HEK293 (cell line): Measurements from ENCODE around the gene CCDC146.

ENCODE experiments used
- CTCF ChIA-PET: fragments of 350-600 bp; formaldehyde crosslinking; extraction: SDS; loops from one replicate; lab custom pipeline; 2021; ENCODE audit warnings: antibody characterized with exemption; lab: Yijun Ruan, JAX
- POLR2A ChIA-PET: fragments of 300-600 bp; formaldehyde crosslinking; extraction: SDS; loops from one replicate; lab custom pipeline; 2020; ENCODE audit warnings: antibody characterized with exemption, inconsistent platforms; lab: Yijun Ruan, JAX
- H3K27ac ChIP-seq: fragments of 200-500 bp; sonication (Bioruptor generic); 2 replicates; pipeline ENCODE4 v1.5.1; 2014; ENCODE audit warnings: low read depth, low read length, control low read depth, inconsistent platforms; ENCODE audit errors: extremely low read depth
- H3K36me3 ChIP-seq, 2 experiments: fragments of 200-500 bp in 1 of 2; sonication (Bioruptor generic) in 1 of 2; 1 replicate in 1 of 2; 2 replicates in 1 of 2; pipeline ENCODE4 v1.5.1; 2014 to 2017; ENCODE audit warnings: inconsistent platforms in 2 of 2, low read length in 2 of 2; ENCODE audit not compliant: control insufficient read depth in 2 of 2, insufficient read depth in 1 of 2
- H3K4me1 ChIP-seq: fragments of 200-500 bp; sonication (Bioruptor generic); 2 replicates; pipeline ENCODE4 v1.5.1; 2014; ENCODE audit warnings: mild to moderate bottlenecking, low read length, inconsistent platforms; ENCODE audit not compliant: control insufficient read depth, insufficient read depth
- H3K4me3 ChIP-seq: 2 replicates; pipeline ENCODE4 v1.5.1; 2011; ENCODE audit warnings: low read depth, mild to moderate bottlenecking, control low read depth, low read length, moderate library complexity
- H3K9me3 ChIP-seq: fragments of 200-500 bp; sonication (Bioruptor generic); 2 replicates; pipeline ENCODE4 v1.5.1; 2014; ENCODE audit warnings: low read depth, low read length, inconsistent platforms; ENCODE audit not compliant: control insufficient read depth, insufficient read depth
- BCL11A ChIP-seq: fragments of 450-650 bp; formaldehyde crosslinking; IDR thresholded peaks from 2 replicates; pipeline ENCODE4 v1.5.1; 2016; ENCODE audit warnings: low read depth, missing biosample characterization, missing genetic modification characterization
- FEZF1 ChIP-seq: fragments of 450-650 bp; formaldehyde crosslinking; IDR thresholded peaks from 2 replicates; pipeline ENCODE4 v1.5.1; 2016; ENCODE audit warnings: missing biosample characterization, missing genetic modification characterization
- GFI1B ChIP-seq: fragments of 450-650 bp; formaldehyde crosslinking; IDR thresholded peaks from 2 replicates; pipeline ENCODE4 v1.5.1; 2016; ENCODE audit warnings: missing biosample characterization, missing genetic modification characterization
- KLF16 ChIP-seq: fragments of 450-650 bp; formaldehyde crosslinking; IDR thresholded peaks from 2 replicates; pipeline ENCODE4 v1.5.1; 2017; ENCODE audit warnings: missing biosample characterization, missing genetic modification characterization
- MZF1 ChIP-seq: fragments of 450-650 bp; formaldehyde crosslinking; IDR thresholded peaks from 2 replicates; pipeline ENCODE4 v1.5.1; 2017; ENCODE audit warnings: missing biosample characterization, missing genetic modification characterization, borderline replicate concordance
- OVOL3 ChIP-seq: fragments of 450-650 bp; formaldehyde crosslinking; IDR thresholded peaks from 2 replicates; pipeline ENCODE4 v1.5.1; 2016; ENCODE audit warnings: missing biosample characterization, missing genetic modification characterization
- RBAK ChIP-seq: fragments of 450-650 bp; formaldehyde crosslinking; IDR thresholded peaks from 2 replicates; pipeline ENCODE4 v1.5.1; 2016; ENCODE audit warnings: missing biosample characterization, missing genetic modification characterization
- YY1 ChIP-seq: fragments of 450-650 bp; formaldehyde crosslinking; IDR thresholded peaks from 2 replicates; pipeline ENCODE4 v1.5.1; 2018; ENCODE audit warnings: missing biosample characterization, missing genetic modification characterization
- ZBTB7A ChIP-seq: fragments of 450-650 bp; formaldehyde crosslinking; IDR thresholded peaks from 2 replicates; pipeline ENCODE4 v1.5.1; 2016; ENCODE audit warnings: low read depth, missing biosample characterization, missing genetic modification characterization
- ZFP3 ChIP-seq: fragments of 450-650 bp; formaldehyde crosslinking; IDR thresholded peaks from 2 replicates; pipeline ENCODE4 v1.5.1; 2016; ENCODE audit warnings: low read depth, missing biosample characterization, missing genetic modification characterization
- ZNF112 ChIP-seq: fragments of 450-650 bp; formaldehyde crosslinking; IDR thresholded peaks from 2 replicates; pipeline ENCODE4 v1.5.0; 2017; ENCODE audit warnings: missing biosample characterization, missing genetic modification characterization
- ZNF2 ChIP-seq: fragments of 450-650 bp; formaldehyde crosslinking; IDR thresholded peaks from 2 replicates; pipeline ENCODE4 v1.5.1; 2016; ENCODE audit warnings: missing biosample characterization, missing genetic modification characterization
- ZNF24 ChIP-seq: fragments of 450-650 bp; formaldehyde crosslinking; IDR thresholded peaks from 2 replicates; pipeline ENCODE4 v1.5.1; 2016; ENCODE audit warnings: missing biosample characterization, missing genetic modification characterization
- ZNF302 ChIP-seq: fragments of 450-650 bp; formaldehyde crosslinking; IDR thresholded peaks from 2 replicates; pipeline ENCODE4 v1.5.1; 2016; ENCODE audit warnings: missing biosample characterization, missing genetic modification characterization, low read depth
- ZNF324 ChIP-seq: fragments of 450-650 bp; formaldehyde crosslinking; IDR thresholded peaks from 2 replicates; pipeline ENCODE4 v1.5.1; 2016; ENCODE audit warnings: missing biosample characterization, missing genetic modification characterization
- ZNF404 ChIP-seq: fragments of 450-650 bp; formaldehyde crosslinking; IDR thresholded peaks from 2 replicates; pipeline ENCODE4 v1.5.1; 2017; ENCODE audit warnings: missing biosample characterization, missing genetic modification characterization
- ZNF501 ChIP-seq: fragments of 450-650 bp; formaldehyde crosslinking; IDR thresholded peaks from 2 replicates; pipeline ENCODE4 v1.5.1; 2016; ENCODE audit warnings: missing biosample characterization, missing genetic modification characterization
- ZNF548 ChIP-seq: fragments of 450-650 bp; formaldehyde crosslinking; IDR thresholded peaks from 2 replicates; pipeline ENCODE4 v1.5.1; 2016; ENCODE audit warnings: missing biosample characterization, missing genetic modification characterization
- ZNF624 ChIP-seq: fragments of 450-650 bp; formaldehyde crosslinking; IDR thresholded peaks from 2 replicates; pipeline ENCODE4 v1.5.1; 2017; ENCODE audit warnings: missing biosample characterization, missing genetic modification characterization
- ZNF677 ChIP-seq: fragments of 450-650 bp; IDR thresholded peaks from 2 replicates; pipeline ENCODE4 v1.5.0; 2018; ENCODE audit warnings: missing biosample characterization, mild to moderate bottlenecking, missing genetic modification characterization, moderate library complexity
- ZNF785 ChIP-seq: fragments of 450-650 bp; formaldehyde crosslinking; IDR thresholded peaks from 2 replicates; pipeline ENCODE4 v1.5.1; 2016; ENCODE audit warnings: missing biosample characterization, missing genetic modification characterization
- ZNF792 ChIP-seq: fragments of 450-650 bp; formaldehyde crosslinking; IDR thresholded peaks from 2 replicates; pipeline ENCODE4 v1.5.1; 2016; ENCODE audit warnings: missing biosample characterization, missing genetic modification characterization
- ZNF837 ChIP-seq: fragments of 450-650 bp; formaldehyde crosslinking; IDR thresholded peaks from 2 replicates; pipeline ENCODE4 v1.5.1; 2016; ENCODE audit warnings: missing biosample characterization, missing genetic modification characterization
- TF ChIP-seq, protein P1 (sequence below): fragments of 450-650 bp; formaldehyde crosslinking; IDR thresholded peaks from 2 replicates; pipeline ENCODE4 v1.5.1; 2016; ENCODE audit warnings: missing biosample characterization, missing genetic modification characterization, borderline replicate concordance
- TF ChIP-seq, protein P2 (sequence below): fragments of 450-650 bp; formaldehyde crosslinking; IDR thresholded peaks from 2 replicates; pipeline ENCODE4 v1.5.1; 2016; ENCODE audit warnings: missing biosample characterization, missing genetic modification characterization
- TF ChIP-seq, protein P3 (sequence below): fragments of 450-650 bp; IDR thresholded peaks from 2 replicates; pipeline ENCODE4 v1.5.1; 2018; ENCODE audit warnings: missing biosample characterization, missing genetic modification characterization
- TF ChIP-seq, protein P4 (sequence below): fragments of 450-650 bp; formaldehyde crosslinking; conservative IDR thresholded peaks from 2 replicates; pipeline ENCODE4 v1.5.1; 2016; ENCODE audit warnings: low read depth, missing biosample characterization, missing genetic modification characterization

CCDC146 gene

DNA sequence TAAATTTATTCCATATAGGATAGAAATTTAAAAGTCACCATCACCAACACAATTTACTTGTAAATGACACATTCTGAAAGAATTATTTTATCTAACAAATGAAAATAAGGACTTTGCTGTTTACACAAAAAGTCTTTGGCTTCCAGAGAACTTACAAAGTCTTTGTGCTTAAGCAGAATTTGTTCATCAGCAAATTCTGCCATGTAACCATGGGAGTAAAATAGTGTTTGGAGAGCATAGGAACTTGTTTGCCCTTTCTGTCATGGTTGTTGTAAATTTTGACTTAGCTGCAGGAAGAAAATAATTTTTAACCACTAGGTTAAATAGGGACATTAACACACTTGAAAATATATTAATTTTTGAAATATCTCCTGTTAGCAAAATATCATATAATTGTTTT, 62.0 kb downstream of the CCDC146 start:
- H3K27ac ChIP-seq, result no peak overlapping the region
- no peak for TF ChIP-seq BCL11A
- no peak for TF ChIP-seq ZNF501 (tag by site-specific recombination)
- TF ChIP-seq YY1 (tag by site-specific recombination), result no peak
- no peak for TF ChIP-seq GFI1B (tag by site-specific recombination)
- TF ChIP-seq, protein P1, sequence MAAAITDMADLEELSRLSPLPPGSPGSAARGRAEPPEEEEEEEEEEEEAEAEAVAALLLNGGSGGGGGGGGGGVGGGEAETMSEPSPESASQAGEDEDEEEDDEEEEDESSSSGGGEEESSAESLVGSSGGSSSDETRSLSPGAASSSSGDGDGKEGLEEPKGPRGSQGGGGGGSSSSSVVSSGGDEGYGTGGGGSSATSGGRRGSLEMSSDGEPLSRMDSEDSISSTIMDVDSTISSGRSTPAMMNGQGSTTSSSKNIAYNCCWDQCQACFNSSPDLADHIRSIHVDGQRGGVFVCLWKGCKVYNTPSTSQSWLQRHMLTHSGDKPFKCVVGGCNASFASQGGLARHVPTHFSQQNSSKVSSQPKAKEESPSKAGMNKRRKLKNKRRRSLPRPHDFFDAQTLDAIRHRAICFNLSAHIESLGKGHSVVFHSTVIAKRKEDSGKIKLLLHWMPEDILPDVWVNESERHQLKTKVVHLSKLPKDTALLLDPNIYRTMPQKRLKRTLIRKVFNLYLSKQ, result no peak
- no peak for TF ChIP-seq ZNF785 (tag by site-specific recombination)
- TF ChIP-seq ZBTB7A (tag by site-specific recombination), result no peak
- no peak for TF ChIP-seq ZNF404 (tag by site-specific recombination)
- no peak for TF ChIP-seq RBAK
- ChIA-PET CTCF (interaction anchor here (0.7 kb wide), 1 partner anchor 1145 kb away, joined by 3 read pairs; no protein-coding TSS in a partner anchor), POLR2A (no interaction called here)
- H3K4me1 ChIP-seq, result no peaks in the 10 kb centered on the region
- no peak overlapping the region for H3K4me3 ChIP-seq
- no peaks in the 10 kb centered on the region for H3K9me3 ChIP-seq
- H3K36me3 ChIP-seq, result no peaks in the 10 kb centered on the region

DNA sequence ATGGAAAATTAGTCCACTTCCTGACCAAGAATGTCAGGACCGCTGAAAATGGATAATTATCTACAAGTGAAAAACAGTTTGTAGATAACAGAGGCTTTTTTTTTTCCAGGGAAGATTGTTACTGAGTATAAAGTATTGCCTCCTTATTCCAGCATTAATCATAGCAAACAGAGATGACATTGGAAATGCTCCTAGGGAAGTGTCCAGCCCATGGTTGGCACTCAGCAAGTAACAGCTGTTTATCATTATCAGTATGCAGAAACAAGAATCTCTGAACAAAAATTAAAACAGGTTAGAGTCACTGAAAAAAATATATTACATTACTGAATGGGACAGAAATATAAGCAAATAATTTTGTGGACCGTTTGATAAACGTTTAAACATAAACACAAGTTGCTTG, 62.6 kb downstream of the CCDC146 start:
- Histone ChIP-seq H3K4me3 (no peak overlapping the region), H3K27ac (no peak overlapping the region), H3K9me3 (no peaks in the 10 kb centered on the region), H3K36me3 (no peaks in the 10 kb centered on the region), H3K4me1 (no peaks in the 10 kb centered on the region)
- TF ChIP-seq, protein P2, sequence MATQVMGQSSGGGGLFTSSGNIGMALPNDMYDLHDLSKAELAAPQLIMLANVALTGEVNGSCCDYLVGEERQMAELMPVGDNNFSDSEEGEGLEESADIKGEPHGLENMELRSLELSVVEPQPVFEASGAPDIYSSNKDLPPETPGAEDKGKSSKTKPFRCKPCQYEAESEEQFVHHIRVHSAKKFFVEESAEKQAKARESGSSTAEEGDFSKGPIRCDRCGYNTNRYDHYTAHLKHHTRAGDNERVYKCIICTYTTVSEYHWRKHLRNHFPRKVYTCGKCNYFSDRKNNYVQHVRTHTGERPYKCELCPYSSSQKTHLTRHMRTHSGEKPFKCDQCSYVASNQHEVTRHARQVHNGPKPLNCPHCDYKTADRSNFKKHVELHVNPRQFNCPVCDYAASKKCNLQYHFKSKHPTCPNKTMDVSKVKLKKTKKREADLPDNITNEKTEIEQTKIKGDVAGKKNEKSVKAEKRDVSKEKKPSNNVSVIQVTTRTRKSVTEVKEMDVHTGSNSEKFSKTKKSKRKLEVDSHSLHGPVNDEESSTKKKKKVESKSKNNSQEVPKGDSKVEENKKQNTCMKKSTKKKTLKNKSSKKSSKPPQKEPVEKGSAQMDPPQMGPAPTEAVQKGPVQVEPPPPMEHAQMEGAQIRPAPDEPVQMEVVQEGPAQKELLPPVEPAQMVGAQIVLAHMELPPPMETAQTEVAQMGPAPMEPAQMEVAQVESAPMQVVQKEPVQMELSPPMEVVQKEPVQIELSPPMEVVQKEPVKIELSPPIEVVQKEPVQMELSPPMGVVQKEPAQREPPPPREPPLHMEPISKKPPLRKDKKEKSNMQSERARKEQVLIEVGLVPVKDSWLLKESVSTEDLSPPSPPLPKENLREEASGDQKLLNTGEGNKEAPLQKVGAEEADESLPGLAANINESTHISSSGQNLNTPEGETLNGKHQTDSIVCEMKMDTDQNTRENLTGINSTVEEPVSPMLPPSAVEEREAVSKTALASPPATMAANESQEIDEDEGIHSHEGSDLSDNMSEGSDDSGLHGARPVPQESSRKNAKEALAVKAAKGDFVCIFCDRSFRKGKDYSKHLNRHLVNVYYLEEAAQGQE (tag by site-specific recombination), result no peak
- TF ChIP-seq ZNF324 (tag by site-specific recombination), result no peak
- TF ChIP-seq, protein P3, sequence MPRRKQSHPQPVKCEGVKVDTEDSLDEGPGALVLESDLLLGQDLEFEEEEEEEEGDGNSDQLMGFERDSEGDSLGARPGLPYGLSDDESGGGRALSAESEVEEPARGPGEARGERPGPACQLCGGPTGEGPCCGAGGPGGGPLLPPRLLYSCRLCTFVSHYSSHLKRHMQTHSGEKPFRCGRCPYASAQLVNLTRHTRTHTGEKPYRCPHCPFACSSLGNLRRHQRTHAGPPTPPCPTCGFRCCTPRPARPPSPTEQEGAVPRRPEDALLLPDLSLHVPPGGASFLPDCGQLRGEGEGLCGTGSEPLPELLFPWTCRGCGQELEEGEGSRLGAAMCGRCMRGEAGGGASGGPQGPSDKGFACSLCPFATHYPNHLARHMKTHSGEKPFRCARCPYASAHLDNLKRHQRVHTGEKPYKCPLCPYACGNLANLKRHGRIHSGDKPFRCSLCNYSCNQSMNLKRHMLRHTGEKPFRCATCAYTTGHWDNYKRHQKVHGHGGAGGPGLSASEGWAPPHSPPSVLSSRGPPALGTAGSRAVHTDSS (tag by site-specific recombination), result no peak
- TF ChIP-seq KLF16 (tag by site-specific recombination), result no peak
- no peak for TF ChIP-seq GFI1B (tag by site-specific recombination)
- no peak for TF ChIP-seq MZF1
- no peak for TF ChIP-seq ZNF792
- no peak for TF ChIP-seq ZNF548 (tag by site-specific recombination)
- no peak for TF ChIP-seq ZNF302 (tag by site-specific recombination)
- no peak for TF ChIP-seq ZNF677 (tag by site-specific recombination)
- TF ChIP-seq, protein P4, sequence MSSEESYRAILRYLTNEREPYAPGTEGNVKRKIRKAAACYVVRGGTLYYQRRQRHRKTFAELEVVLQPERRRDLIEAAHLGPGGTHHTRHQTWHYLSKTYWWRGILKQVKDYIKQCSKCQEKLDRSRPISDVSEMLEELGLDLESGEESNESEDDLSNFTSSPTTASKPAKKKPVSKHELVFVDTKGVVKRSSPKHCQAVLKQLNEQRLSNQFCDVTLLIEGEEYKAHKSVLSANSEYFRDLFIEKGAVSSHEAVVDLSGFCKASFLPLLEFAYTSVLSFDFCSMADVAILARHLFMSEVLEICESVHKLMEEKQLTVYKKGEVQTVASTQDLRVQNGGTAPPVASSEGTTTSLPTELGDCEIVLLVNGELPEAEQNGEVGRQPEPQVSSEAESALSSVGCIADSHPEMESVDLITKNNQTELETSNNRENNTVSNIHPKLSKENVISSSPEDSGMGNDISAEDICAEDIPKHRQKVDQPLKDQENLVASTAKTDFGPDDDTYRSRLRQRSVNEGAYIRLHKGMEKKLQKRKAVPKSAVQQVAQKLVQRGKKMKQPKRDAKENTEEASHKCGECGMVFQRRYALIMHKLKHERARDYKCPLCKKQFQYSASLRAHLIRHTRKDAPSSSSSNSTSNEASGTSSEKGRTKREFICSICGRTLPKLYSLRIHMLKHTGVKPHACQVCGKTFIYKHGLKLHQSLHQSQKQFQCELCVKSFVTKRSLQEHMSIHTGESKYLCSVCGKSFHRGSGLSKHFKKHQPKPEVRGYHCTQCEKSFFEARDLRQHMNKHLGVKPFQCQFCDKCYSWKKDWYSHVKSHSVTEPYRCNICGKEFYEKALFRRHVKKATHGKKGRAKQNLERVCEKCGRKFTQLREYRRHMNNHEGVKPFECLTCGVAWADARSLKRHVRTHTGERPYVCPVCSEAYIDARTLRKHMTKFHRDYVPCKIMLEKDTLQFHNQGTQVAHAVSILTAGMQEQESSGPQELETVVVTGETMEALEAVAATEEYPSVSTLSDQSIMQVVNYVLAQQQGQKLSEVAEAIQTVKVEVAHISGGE (tag by site-specific recombination), result no peak
- TF ChIP-seq ZNF2 (tag by site-specific recombination), result no peak
- TF ChIP-seq ZFP3 (tag by site-specific recombination), result no peak
- TF ChIP-seq FEZF1 (tag by site-specific recombination), result no peak
- no peak for TF ChIP-seq ZNF624 (tag by site-specific recombination)
- TF ChIP-seq ZNF112 (tag by site-specific recombination), result no peak
- TF ChIP-seq OVOL3 (tag by site-specific recombination), result no peak
- no peak for TF ChIP-seq ZNF24 (tag by site-specific recombination)
- no peak for TF ChIP-seq ZNF837 (tag by site-specific recombination)
- POLR2A ChIA-PET, result no interaction called here
- CTCF ChIA-PET, result interaction anchor here (0.7 kb wide), 1 partner anchor 1145 kb away, joined by 3 read pairs; no protein-coding TSS in a partner anchor
